Esophagus squamous epithelium (tissue), 5 donors: ENCODE results near the gene IGLL5. TPM values are rescaled to one million over a fixed set of nuclear protein-coding genes. Genes with fewer than 3 reads are reported as not detected.

Source experiments
- DNase-seq: peaks from one replicate; lab custom pipeline; 2025; lab: John Stamatoyannopoulos, UW
- H3K27ac ChIP-seq, 4 donors: fragments of 200-600 bp; sonication (generic); one replicate each; pipeline ENCODE4 v1.5.1; 2016 to 2019; ENCODE audit warnings: mild to moderate bottlenecking in 1 of 4
- H3K27me3 ChIP-seq, 4 donors: fragments of 200-600 bp; sonication (generic); 1 replicate in 3 of 4; 2 replicates in 1 of 4; pipeline versions ENCODE4 v1.5.1 to v1.6.0; 2017 to 2021; ENCODE audit warnings: antibody characterized with exemption in 1 of 4
- H3K36me3 ChIP-seq, 3 donors: fragments of 200-600 bp; sonication (generic); one replicate each; pipeline ENCODE4 v1.5.1; 2016 to 2019
- H3K4me1 ChIP-seq, 3 donors: fragments of 200-600 bp; sonication (generic); one replicate each; pipeline ENCODE4 v1.5.1; 2017 to 2019
- H3K4me3 ChIP-seq, 4 donors: fragments of 200-600 bp; sonication (generic); 1 replicate in 3 of 4; 2 replicates in 1 of 4; pipeline ENCODE4 v1.5.1; 2016 to 2019; ENCODE audit warnings: mild to moderate bottlenecking in 2 of 4, moderate library complexity in 1 of 4
- H3K9me3 ChIP-seq, 3 donors: fragments of 200-600 bp; sonication (generic); one replicate each; pipeline ENCODE4 v1.5.1; 2016 to 2019
- POLR2A ChIP-seq, 4 donors: fragments of 450-650 bp; IDR thresholded peaks; one replicate each; pipeline ENCODE4 v1.6.1; 2017; ENCODE audit warnings: antibody characterized with exemption in 4 of 4, mild to moderate bottlenecking in 4 of 4, moderate library complexity in 3 of 4
- WGBS, 2 donors: methylation state at CpG; one replicate each; pipeline ENCODE4 v1.1.5; 2018; 5-methylcytosine and 5-hydroxymethylcytosine counted together
- intact Hi-C: fragments of 100-400 bp; cut with DNase I; formaldehyde crosslinking; loops from one replicate; pipeline ENCODE4 v1.15.0; 2022
- total RNA-seq, 4 donors: library from RNA; depleted of rRNA; stranded (reverse); fragments of >200 nt; gene quantifications; one replicate each; pipeline ENCODE4 v1.1.0, GENCODE V29; 2016
- TF ChIP-seq, protein P1 (sequence below), 6 experiments: fragments of 450-650 bp in 4 of 6; fragments of 200-600 bp in 2 of 6; sonication (generic) in 2 of 6; IDR thresholded peaks; one replicate each; pipeline ENCODE4 v1.5.1; 2016 to 2019; ENCODE audit warnings: antibody characterized with exemption in 6 of 6, mild to moderate bottlenecking in 4 of 6, moderate library complexity in 4 of 6
- donor health status: DM: yes; HTN: yes; CAD: no.

The IGLL5 gene
- total RNA-seq, 4 donors from 2014 or later = 5.0 to 20.7 TPM; not detected in 2

DNA sequence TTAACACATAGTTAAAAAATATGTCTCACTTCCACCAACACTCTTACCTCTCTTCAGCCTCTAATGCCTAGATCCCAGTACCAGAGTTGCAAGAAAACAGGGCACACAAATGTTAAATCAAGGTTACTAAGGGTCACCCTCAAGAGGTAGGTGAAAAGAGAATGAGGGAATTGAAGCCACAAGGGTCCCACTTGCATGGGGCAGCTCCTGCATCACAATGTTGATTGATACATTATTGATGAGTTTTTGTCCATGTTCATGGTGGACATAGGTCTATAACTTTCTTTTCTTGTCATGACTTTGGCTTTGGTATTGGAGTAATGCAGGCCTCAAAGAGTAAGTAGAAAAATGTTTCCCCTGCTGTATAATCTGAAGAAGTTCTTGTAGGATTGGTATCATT, 46.0 kb upstream of the IGLL5 start:
- intact Hi-C loops = no loop called here
- no peaks in the 10 kb centered on the region for H3K36me3 ChIP-seq
- no peak overlapping the region for H3K4me3 ChIP-seq
- TF ChIP-seq POLR2A (IDR thresholded peaks at IDR 0.05) = no peak
- TF ChIP-seq, protein P1, sequence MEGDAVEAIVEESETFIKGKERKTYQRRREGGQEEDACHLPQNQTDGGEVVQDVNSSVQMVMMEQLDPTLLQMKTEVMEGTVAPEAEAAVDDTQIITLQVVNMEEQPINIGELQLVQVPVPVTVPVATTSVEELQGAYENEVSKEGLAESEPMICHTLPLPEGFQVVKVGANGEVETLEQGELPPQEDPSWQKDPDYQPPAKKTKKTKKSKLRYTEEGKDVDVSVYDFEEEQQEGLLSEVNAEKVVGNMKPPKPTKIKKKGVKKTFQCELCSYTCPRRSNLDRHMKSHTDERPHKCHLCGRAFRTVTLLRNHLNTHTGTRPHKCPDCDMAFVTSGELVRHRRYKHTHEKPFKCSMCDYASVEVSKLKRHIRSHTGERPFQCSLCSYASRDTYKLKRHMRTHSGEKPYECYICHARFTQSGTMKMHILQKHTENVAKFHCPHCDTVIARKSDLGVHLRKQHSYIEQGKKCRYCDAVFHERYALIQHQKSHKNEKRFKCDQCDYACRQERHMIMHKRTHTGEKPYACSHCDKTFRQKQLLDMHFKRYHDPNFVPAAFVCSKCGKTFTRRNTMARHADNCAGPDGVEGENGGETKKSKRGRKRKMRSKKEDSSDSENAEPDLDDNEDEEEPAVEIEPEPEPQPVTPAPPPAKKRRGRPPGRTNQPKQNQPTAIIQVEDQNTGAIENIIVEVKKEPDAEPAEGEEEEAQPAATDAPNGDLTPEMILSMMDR (IDR thresholded peaks at IDR 0.05) = no peak
- DNase-seq = no peak
- H3K27ac ChIP-seq = no peak overlapping the region
- H3K27me3 ChIP-seq = peaks cover 0 to 30% (median 0%) of the 10 kb centered on the region in 4 donors
- H3K9me3 ChIP-seq = no peaks in the 10 kb centered on the region
- no peaks in the 10 kb centered on the region for H3K4me1 ChIP-seq

DNA sequence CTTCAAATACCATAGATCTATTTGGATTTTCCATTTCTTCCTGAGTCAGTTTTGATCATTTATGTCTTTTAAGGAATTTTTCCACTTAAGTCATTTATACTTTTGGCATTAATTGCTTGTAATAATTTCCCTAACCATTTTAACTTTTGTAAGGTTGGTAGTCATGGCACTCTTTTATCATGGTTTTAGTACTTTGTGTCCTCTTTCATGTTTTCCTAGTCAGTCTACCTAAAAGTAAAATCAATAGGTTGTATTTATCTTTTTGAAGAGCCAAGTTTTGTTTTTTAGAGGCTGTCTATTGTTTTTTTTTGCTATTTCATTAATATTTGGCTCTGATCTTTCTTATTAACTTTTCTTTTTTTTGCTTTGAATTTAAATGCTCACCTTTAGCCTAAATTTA, 45.5 kb upstream of the IGLL5 start:
- TF ChIP-seq, protein P1 (IDR thresholded peaks at IDR 0.05) = no peak
- no peak for TF ChIP-seq POLR2A (IDR thresholded peaks at IDR 0.05)
- no peak for DNase-seq

DNA sequence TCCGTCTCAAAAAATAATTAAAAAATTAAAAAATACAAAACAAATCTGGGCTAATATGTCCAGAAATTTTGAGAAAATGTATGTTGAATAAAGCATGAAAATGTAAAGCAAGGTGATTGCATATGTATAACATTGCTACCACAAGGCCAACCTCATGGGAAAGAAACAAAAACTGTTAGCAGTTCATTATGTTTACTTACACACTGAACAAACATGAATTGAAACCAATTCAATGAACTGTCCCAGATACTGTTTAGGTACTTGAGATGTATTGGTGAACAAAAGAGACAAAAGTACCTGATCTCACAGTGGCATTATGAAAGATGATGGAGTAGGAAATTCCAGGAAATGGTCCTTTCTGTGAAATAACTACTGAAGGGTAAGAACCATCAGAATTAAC, 43.8 kb upstream of the IGLL5 start:
- intact Hi-C loops = no loop called here
- WGBS, 2 donors = 90 to 91% methylated on average over 1 of the region's 1 CpG
- Histone ChIP-seq H3K27me3 (peaks cover 0 to 26% (median 0%) of the 10 kb centered on the region in 4 donors), H3K4me3 (no peak overlapping the region), H3K27ac (no peak overlapping the region), H3K4me1 (no peaks in the 10 kb centered on the region), H3K9me3 (no peaks in the 10 kb centered on the region), H3K36me3 (no peaks in the 10 kb centered on the region)
- DNase-seq = no peak
- TF ChIP-seq POLR2A (IDR thresholded peaks at IDR 0.05) = no peak
- TF ChIP-seq, protein P1 (IDR thresholded peaks at IDR 0.05) = no peak

More for the DNA sequence above, 45.5 kb upstream of the IGLL5 start:
- intact Hi-C loops = no loop called here
- no peaks in the 10 kb centered on the region for H3K36me3 ChIP-seq
- no peak overlapping the region for H3K27ac ChIP-seq
- H3K4me1 ChIP-seq = no peaks in the 10 kb centered on the region
- H3K27me3 ChIP-seq = peaks cover 0 to 28% (median 0%) of the 10 kb centered on the region in 4 donors
- no peak overlapping the region for H3K4me3 ChIP-seq
- no peaks in the 10 kb centered on the region for H3K9me3 ChIP-seq

DNA sequence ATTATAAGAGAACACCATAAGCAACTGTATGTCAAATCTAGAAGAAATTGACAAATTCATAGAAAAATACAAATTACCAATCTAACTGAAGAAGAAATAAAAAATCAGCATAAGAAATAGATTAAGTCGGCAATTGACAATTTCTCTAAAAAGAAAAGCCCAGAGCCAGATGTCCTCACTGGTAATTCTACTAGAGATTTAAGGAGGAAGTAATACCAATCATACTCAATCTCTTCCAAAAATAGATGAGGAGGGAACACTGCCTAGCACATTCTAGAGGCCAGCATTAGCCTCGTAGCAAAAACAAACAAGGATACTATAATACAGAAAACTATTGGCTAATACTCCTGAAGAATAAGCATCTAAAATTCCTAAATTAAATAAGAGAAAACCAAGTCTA, 40.4 kb upstream of the IGLL5 start:
- 13 to 50% methylated on average over 2 of the region's 2 CpGs for WGBS, 2 donors
- TF ChIP-seq, protein P1 (IDR thresholded peaks at IDR 0.05) = no peak
- TF ChIP-seq POLR2A (IDR thresholded peaks at IDR 0.05) = no peak
- H3K27me3 ChIP-seq = peaks cover 0 to 27% (median 0%) of the 10 kb centered on the region in 4 donors
- H3K9me3 ChIP-seq = no peaks in the 10 kb centered on the region
- intact Hi-C loops = loop anchor here (5.0 kb wide), 1 partner anchor 95 kb away; no protein-coding TSS in a partner anchor
- H3K4me1 ChIP-seq = no peaks in the 10 kb centered on the region
- no peak overlapping the region for H3K4me3 ChIP-seq
- DNase-seq = no peak
- no peaks in the 10 kb centered on the region for H3K36me3 ChIP-seq
- no peak overlapping the region for H3K27ac ChIP-seq

DNA sequence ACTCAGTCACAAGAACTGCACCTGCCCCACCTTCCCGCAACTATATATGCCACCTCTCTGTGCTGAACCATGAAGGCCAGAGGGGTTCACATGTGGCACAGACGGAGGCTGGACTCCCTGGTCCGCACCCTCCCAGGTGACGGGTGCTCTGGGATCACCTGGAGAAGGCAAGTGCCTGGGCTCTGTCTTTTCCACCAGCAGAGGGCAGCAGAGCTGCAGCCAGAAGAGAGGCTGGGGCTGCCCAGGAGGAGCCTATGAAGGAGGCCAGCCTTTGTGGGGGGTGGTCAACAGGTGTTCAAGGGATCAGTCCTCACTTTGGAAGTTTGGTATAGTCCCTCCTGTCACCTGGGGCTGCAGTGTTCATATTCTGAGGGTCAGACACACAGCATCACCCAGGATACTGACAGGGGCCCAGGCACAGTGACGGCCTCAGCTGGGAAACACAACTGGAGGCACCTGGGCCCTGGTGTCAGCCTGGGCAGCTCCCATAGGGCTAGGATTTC, 39.2 kb upstream of the IGLL5 start:
- Histone ChIP-seq H3K27ac (no peak overlapping the region), H3K4me1 (no peaks in the 10 kb centered on the region), H3K27me3 (peaks cover 0 to 39% (median 0%) of the 10 kb centered on the region in 4 donors), H3K36me3 (no peaks in the 10 kb centered on the region), H3K4me3 (no peak overlapping the region), H3K9me3 (no peaks in the 10 kb centered on the region)
- TF ChIP-seq, protein P1 (IDR thresholded peaks at IDR 0.05) = peak; percentile 68 to 89 (median 79)
- no peak for TF ChIP-seq POLR2A (IDR thresholded peaks at IDR 0.05)
- 13 to 14% methylated on average over 1 to 3 of the region's 5 CpGs for WGBS, 2 donors
- intact Hi-C loops = loop anchor here (5.0 kb wide), 1 partner anchor 94 kb away; no protein-coding TSS in a partner anchor
- no peak for DNase-seq
